HG03521 (cell line): ENCODE results near the gene MS4A18.
"Not testable (repeated sequence)": the region's sequence is repeated elsewhere in the genome, so short reads cannot be mapped to it uniquely, and the experiment has no call there.

Experiments
- ATAC-seq: cut with Tn5 transposase; IDR thresholded peaks from one replicate; pipeline ENCODE4 v1.9.1; 2021; ENCODE audit warnings: mild to moderate bottlenecking, moderate library complexity; ENCODE audit not compliant: unreplicated experiment

MS4A18 gene

DNA sequence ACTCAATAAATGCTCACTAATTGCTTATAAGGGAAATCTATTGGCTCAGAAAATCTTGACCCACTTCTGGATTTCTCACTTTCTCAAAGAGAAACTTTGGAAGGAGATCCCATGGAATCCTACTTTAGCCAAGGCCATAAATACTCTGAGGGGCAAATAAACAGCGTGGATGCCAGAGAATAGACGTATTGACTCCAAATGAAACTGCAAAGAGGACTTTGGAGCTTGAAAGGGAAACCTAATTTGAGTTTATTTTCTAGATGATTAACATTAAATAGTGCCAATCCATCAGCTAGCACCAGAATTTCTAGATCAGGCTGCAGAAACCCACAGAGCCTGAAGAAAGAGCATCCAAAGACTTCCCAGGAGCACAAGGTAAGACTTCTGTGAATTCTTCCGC, at the start of gene MS4A18:
MS4A18 (plus strand) TSS at position 301 of the 400 bp plus-strand sequence.
- no peak for ATAC-seq

DNA sequence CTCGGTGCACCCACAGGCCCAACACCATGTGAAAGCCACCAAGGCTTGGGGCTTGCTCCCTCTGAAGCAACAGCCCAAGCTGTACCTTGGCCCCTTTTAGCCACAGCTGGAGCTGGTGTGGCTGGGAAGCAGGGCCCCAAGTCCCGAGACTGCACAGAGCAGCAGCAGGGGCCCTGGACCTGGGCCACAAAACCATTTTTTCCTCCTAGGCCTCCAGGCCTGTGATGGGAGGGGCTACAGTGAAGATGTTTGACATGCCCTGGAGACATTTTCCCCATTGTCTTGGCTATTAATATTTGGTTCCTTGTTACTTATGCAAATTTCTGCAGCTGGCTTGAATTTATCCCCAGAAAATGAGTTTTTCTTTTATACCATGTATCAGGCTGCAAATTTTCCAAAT, 46.3 kb upstream of the MS4A18 start:
- not testable (repeated sequence) for ATAC-seq

DNA sequence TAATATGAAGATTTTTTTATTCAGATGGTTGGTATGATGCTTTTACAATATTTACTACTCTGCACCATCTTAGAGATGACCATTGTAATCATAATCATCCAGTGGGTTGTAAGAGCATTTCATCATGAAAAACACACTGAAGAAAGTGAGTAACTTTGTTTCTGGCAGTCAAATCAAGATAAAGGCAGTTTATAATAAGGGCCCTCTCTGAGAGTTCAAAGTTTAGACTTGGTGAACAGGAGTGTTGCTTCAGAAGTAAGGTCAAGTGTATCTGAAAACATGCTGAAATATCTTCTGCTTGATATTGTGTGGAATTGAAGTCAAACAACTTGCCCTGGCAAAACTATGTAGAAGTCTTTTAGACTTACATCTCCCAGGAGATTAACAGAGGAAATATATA, 44.6 kb upstream of the MS4A18 start:
- ATAC-seq = no peak

DNA sequence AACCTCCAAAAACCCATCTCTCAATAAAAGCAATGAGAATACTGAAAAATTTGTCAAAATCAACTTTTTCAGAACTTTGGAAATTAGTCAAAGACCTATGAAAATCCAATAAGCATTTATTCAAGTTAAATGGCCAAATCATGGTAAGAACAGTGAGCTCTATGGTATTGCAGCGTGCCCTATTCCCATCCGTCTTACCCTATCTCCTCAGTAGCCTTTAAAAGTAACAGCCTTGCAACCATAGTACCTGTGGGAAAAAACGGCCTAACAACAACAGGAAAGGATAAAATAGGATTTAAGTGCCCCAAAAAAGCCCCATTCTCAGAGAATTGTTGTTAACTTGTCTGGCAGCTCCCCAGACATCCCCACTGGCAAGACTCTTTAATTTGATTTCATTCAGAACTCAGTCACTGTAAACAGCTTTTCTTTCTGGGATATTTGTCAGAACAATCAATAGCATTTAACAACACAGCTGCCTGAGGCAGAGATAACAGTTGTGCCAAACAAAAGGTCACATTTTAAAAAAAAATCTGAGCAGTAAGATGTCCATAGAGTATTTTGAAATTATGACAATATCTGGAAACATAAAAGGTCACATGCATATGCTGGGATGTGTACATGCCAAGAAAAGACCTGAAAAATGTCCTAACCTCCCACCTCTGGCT, 43.9 kb upstream of the MS4A18 start:
- no peak for ATAC-seq

DNA sequence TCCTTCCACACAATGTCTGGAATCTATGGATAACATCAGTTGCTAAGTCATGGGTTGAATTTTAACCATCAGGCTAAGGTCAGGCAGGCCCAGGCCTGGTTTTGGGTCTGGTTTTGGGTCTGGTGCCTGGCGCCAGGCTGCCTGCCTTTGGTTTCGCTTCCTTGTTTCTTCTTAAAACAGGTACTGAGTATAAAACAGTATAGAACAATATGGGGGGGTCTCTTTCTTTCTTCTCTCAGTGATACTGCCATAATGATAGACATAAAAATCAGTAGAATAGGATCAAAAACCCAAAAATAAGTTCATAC, 40.0 kb upstream of the MS4A18 start:
- ATAC-seq = not testable (repeated sequence)

- ATAC-seq = no peak
Measured at GRCh38 chr11:60691661-60692060, 32.9 kb upstream of the MS4A18 start.

- no peak for ATAC-seq
Measured at GRCh38 chr11:60699284-60699691, 25.2 kb upstream of the MS4A18 start, which contains the start of gene MS4A8. Gene MS4A8 (plus strand): TSS chr11:60699612. CDS start chr11:60700861, 1,249 bp downstream.

DNA sequence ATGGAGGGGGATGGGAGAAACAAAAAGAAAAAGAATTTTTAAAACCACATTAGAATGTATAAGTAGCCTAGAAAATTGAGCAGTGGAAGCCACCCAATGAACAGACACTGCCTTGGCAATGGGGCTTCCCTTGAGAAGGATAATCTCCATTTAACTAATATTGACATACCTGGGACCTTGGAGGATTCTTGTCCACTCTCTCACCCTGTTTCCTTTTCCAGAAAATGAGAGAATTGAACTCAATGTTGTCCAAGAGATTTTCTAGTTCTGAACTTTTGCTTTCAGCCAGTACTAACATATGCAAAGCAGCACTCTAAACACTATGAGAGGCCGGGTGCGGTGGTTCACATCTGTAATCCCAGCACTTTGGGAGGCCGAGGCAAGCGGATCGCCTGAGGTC, 24.6 kb upstream of the MS4A18 start:
- ATAC-seq = no peak

- no peak for ATAC-seq
Measured at GRCh38 chr11:60700689-60701468, 23.6 kb upstream of the MS4A18 start.

- ATAC-seq = no peak
Measured at GRCh38 chr11:60701469-60701818, 23.1 kb upstream of the MS4A18 start.

GRCh38 chr11:60703374-60703773, 21.1 kb upstream of the MS4A18 start:
- ATAC-seq = no peak

DNA sequence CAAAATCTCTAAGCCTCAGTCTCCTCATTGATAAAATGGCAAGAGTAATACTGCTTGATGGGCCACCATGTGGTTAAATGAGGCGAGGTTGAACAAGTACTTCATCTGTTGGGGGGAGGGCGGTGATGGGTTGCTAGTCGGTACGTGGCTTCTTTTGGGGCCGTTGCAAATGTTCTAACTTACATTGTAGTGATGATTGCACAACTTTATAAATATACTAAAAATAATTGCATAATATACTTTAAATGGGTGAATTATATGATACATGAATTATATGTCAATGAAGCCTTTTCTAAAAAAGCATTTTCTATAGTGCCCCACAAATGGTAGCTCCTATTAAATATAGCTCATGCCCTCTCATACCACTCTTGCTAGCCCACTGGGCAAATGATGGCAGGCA, 18.6 kb upstream of the MS4A18 start:
- no peak for ATAC-seq

DNA sequence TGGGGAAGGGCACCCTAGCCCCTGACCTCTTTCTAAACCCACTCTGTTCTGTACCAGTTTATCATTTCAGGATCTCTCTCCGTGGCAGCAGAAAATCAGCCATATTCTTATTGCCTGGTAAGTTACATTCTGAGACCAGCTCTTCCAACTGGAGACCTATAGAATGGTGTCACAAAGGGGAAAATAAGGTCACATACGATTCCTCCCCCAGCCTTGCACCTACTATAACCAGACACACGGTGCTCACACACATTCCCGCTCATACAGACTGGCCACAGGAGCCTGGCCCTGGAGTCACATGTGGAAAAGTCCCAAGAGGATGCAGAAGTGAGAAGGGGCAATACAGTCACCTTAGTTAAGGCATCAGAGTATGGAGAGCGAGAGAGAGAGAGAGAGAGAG, 17.6 kb upstream of the MS4A18 start:
- no peak for ATAC-seq

GRCh38 chr11:60710482-60710881, 14.0 kb upstream of the MS4A18 start:
- ATAC-seq = no peak

DNA sequence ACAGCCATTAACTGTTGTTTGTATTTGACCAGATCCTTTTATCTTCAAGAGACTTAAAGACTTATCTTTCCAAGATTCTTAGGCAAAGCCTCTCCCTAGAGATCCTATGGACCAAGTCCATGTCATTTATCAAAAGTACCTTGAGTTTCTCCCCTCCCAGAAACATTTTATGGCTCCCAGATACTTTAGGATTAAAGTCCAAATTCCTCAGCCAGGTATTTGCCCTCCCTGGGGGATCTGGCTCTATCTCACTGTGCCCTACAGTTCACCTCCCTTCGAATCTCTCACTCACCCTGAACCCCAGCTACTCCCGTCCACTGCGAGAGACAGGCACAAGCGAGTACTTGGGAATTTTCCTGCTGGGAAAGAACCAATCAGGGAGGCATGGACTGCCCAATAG, 13.2 kb upstream of the MS4A18 start:
- no peak for ATAC-seq

DNA sequence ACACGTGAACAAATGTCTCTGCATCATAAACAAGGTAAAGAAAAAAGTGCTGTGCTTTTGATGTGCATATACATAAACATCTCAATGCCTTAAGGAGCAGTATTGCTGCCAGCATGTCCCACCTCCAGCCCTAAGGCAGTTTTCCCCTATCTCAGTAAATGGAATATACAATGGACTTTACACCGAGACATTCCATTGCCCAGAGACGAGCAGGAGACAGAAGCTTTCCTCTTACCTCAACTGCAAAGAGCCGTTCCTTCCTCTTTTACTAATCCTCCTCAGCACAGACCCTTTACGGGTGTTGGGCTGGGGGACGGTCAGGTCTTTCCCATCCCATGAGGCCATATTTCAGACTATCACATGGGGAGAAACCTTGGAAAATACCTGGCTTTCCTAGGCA, 11.1 kb upstream of the MS4A18 start:
- not testable (repeated sequence) for ATAC-seq

GRCh38 chr11:60717956-60718355, 6.6 kb upstream of the MS4A18 start:
- no peak for ATAC-seq

- ATAC-seq = no peak
Measured at GRCh38 chr11:60718524-60719316, 5.8 kb upstream of the MS4A18 start.

DNA sequence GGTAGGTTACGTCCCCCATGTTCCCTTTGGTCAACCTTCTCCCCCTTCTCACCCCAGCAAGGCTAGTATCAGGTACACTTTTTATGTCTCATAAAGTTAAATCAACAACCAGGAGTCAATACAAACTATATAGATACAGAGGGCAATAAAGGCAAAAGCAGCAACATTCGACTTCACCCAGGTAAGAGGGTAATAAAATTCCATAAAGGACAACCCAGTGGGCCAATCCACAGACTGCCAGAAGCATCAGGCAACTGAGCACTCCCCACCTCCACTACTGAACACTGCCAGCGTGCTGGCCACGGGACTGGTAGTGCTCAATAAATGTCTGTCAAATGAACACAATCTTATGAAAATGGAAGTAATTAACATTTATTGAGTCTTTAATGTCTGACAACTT, 5.1 kb upstream of the MS4A18 start:
- ATAC-seq = no peak

DNA sequence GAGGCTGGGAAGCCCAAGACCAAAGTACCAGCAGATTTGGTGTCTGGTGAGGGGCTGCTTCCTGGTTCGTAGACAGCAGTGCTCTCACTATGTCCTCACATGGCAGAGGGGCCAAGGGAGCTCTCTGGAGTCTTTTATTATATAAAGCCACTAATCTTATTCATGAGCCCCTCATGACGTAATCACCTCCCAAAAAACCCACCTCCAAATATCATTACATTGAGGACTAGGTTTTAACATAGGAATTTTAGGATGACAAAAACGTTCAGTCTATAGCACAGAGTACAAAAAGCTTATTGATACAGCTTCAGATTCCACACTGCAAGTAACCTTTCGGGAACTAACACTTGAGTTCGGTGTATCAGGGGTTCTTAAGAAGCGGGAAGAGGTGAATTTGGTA, 4.1 kb upstream of the MS4A18 start:
- no peak for ATAC-seq

GRCh38 chr11:60725592-60725991, 1.1 kb downstream of the MS4A18 start:
- ATAC-seq = no peak

DNA sequence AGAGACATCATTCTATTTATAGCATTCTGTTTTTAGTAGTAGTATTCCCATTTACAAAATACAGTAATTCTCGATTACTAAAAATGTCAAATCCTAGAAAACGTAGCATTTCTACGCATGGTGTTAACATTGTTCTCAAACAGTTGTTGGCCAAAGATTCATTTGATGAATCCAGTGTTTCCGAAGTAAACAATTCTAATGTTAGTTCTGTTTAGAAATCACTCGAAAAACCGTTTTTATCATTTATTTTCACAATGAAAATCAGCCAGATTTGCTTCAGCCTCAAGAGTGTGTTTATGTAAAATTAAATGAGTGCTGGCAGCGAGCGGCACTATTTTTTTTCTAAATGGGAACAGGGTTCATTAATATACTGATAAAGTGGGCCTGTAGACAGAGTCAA, 7.1 kb downstream of the MS4A18 start:
- no peak for ATAC-seq
